LNCaP clone FGC (cell line): ENCODE data around the gene ZNF207.

Experiments
- DNase-seq: peaks from one replicate; pipeline ENCODE4 v3.0.0-alpha.2; 2011; ENCODE audit warnings: low read depth
- H3K4me3 ChIP-seq: 2 replicates; pipeline ENCODE4 v1.5.1; 2011; ENCODE audit warnings: mild to moderate bottlenecking, low read depth, low read length, control low read depth
- TF ChIP-seq, protein P1 (sequence below): IDR thresholded peaks from 2 replicates; pipeline ENCODE4 v1.5.1; 2012; ENCODE audit warnings: mild to moderate bottlenecking; ENCODE audit not compliant: control insufficient read depth, insufficient read depth; ENCODE audit errors: extremely low read depth

ZNF207 gene

DNA sequence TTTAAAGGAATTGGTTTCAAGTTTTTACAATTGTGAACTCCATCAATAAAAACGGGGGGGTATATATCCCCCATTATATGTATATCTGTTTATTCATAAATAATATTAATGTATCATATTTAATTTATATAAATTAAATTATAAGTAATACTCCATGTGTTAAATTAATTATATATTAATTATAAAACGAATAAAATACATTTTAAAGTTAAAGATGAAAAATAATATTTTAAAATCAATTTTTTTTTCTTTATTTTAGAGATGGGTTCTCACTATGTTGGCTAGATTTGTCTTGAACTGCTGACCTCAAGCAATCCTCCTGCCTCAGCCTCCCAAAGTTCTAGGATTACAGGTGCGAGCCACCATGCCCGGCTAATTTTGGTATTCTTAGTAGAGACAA is 76.9 kb downstream of the ZNF207 start:
- no peak for DNase-seq
- no peak overlapping the region for H3K4me3 ChIP-seq
- TF ChIP-seq, protein P1, sequence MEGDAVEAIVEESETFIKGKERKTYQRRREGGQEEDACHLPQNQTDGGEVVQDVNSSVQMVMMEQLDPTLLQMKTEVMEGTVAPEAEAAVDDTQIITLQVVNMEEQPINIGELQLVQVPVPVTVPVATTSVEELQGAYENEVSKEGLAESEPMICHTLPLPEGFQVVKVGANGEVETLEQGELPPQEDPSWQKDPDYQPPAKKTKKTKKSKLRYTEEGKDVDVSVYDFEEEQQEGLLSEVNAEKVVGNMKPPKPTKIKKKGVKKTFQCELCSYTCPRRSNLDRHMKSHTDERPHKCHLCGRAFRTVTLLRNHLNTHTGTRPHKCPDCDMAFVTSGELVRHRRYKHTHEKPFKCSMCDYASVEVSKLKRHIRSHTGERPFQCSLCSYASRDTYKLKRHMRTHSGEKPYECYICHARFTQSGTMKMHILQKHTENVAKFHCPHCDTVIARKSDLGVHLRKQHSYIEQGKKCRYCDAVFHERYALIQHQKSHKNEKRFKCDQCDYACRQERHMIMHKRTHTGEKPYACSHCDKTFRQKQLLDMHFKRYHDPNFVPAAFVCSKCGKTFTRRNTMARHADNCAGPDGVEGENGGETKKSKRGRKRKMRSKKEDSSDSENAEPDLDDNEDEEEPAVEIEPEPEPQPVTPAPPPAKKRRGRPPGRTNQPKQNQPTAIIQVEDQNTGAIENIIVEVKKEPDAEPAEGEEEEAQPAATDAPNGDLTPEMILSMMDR = no peak

DNA sequence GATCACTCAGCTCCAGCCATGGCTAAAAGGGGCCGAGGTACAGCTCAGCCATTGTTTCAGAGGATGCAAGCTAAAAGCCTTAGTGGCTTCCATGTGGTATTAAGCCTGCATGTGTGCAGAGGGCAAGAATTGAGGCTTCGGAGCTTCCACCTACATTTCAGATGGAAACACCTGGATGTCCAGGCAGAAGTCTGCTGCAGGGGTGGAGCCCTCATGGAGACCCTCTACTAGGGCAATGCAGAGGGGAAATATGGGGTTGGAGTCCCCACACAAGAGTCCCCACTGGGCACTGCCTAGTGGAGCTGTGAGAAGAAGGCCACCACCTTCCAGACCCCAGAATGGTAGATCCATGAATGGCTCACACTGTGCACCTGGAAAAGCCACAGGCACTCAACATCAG is 79.6 kb downstream of the ZNF207 start:
- TF ChIP-seq, protein P1 = no peak
- H3K4me3 ChIP-seq = no peak overlapping the region
- no peak for DNase-seq
